Stimulated activated effector memory CD8-positive, alpha-beta T cell treated with anti-CD3 and anti-CD28 coated beads, Interleukin-12 subunit alpha, Interleukin-12 subunit beta, amount 100 ng/mL, for 72 hours (primary cell): ENCODE results near the gene ASPN.
A peak's percentile ranks its signal among the peaks of the same experiment; 100 is the strongest.

ENCODE experiments used
- ATAC-seq: fragments of 150-1000 bp; cut with Tn5 transposase; 2 replicates; pipeline ENCODE4 v1.10.0; 2021
- DNase-seq, 2 donors: peaks; one replicate each; pipeline ENCODE4 v3.0.0; 2021 to 2022; ENCODE audit warnings: low spot score in 2 of 2
- H3K27ac Mint-ChIP-seq: one replicate; pipeline ENCODE4 v1.8.0; 2022; ENCODE audit warnings: mild to moderate bottlenecking, mixed read lengths
- H3K36me3 Mint-ChIP-seq: one replicate; pipeline ENCODE4 v1.8.0; 2022; ENCODE audit warnings: mild to moderate bottlenecking, mixed read lengths
- H3K4me1 Mint-ChIP-seq: one replicate; pipeline ENCODE4 v1.8.0; 2022; ENCODE audit warnings: mixed read lengths
- H3K4me3 Mint-ChIP-seq: one replicate; pipeline ENCODE4 v1.8.0; 2022; ENCODE audit warnings: mild to moderate bottlenecking, mixed read lengths
- H3K9me3 Mint-ChIP-seq: one replicate; pipeline ENCODE4 v1.8.0; 2022; ENCODE audit warnings: mixed read lengths

Gene ASPN

GRCh38 chr9:92492781-92493401 lies 10.6 kb upstream of the ASPN start:
- Mint-ChIP-seq H3K36me3 (no peaks in the 10 kb centered on the region), H3K9me3 (no peaks in the 10 kb centered on the region), H3K27ac (no peak overlapping the region), H3K4me3 (no peak overlapping the region), H3K4me1 (no peaks in the 10 kb centered on the region)
- DNase-seq (no peak), ATAC-seq (no peak)

GRCh38 chr9:92488681-92489550 lies 6.6 kb upstream of the ASPN start:
- Mint-ChIP-seq H3K4me3 (no peak overlapping the region), H3K9me3 (no peaks in the 10 kb centered on the region), H3K36me3 (no peaks in the 10 kb centered on the region), H3K27ac (no peak overlapping the region), H3K4me1 (no peaks in the 10 kb centered on the region)
- ATAC-seq (no peak), DNase-seq (no peak)

- Mint-ChIP-seq H3K9me3 (no peaks in the 10 kb centered on the region), H3K4me3 (no peak overlapping the region), H3K4me1 (peaks cover 1% of the 10 kb centered on the region), H3K27ac (no peak overlapping the region), H3K36me3 (no peaks in the 10 kb centered on the region)
- no peak for DNase-seq
- no peak for ATAC-seq
Measured at GRCh38 chr9:92486371-92486770, 4.1 kb upstream of the ASPN start.

- Mint-ChIP-seq H3K36me3 (no peaks in the 10 kb centered on the region), H3K27ac (no peak overlapping the region), H3K4me3 (no peak overlapping the region), H3K4me1 (peaks cover 7% of the 10 kb centered on the region), H3K9me3 (no peaks in the 10 kb centered on the region)
- ATAC-seq (no peak), DNase-seq (no peak)
Measured at GRCh38 chr9:92484563-92484962, 2.3 kb upstream of the ASPN start.

GRCh38 chr9:92483627-92484545 lies 1.6 kb upstream of the ASPN start:
- Mint-ChIP-seq H3K4me3 (no peak overlapping the region), H3K36me3 (no peaks in the 10 kb centered on the region), H3K9me3 (no peaks in the 10 kb centered on the region), H3K27ac (no peak overlapping the region), H3K4me1 (peaks cover 7% of the 10 kb centered on the region)
- DNase-seq (no peak), ATAC-seq (no peak)

- ATAC-seq (no peak), DNase-seq (no peak)
- H3K27ac Mint-ChIP-seq, result no peak overlapping the region
- no peaks in the 10 kb centered on the region for H3K9me3 Mint-ChIP-seq
- peaks cover 7% of the 10 kb centered on the region for H3K4me1 Mint-ChIP-seq
- H3K4me3 Mint-ChIP-seq, result no peak overlapping the region
- H3K36me3 Mint-ChIP-seq, result no peaks in the 10 kb centered on the region
Measured at GRCh38 chr9:92482805-92483204, 499 bp upstream of the ASPN start.

- no peaks in the 10 kb centered on the region for H3K36me3 Mint-ChIP-seq
Measured at GRCh38 chr9:92480986-92481633, 1.2 kb downstream of the ASPN start.

GRCh38 chr9:92480291-92480771 lies 2.0 kb downstream of the ASPN start:
- no peak for DNase-seq
- no peak overlapping the region for H3K27ac Mint-ChIP-seq
- peaks cover 7% of the 10 kb centered on the region for H3K4me1 Mint-ChIP-seq
- no peak for ATAC-seq
- H3K36me3 Mint-ChIP-seq, result no peaks in the 10 kb centered on the region
- H3K4me3 Mint-ChIP-seq, result no peak overlapping the region
- H3K9me3 Mint-ChIP-seq, result no peaks in the 10 kb centered on the region

More at GRCh38 chr9:92480986-92481633, 1.2 kb downstream of the ASPN start:
- DNase-seq (no peak), ATAC-seq (peak; percentile 54)
- Mint-ChIP-seq H3K9me3 (no peaks in the 10 kb centered on the region), H3K27ac (no peak overlapping the region), H3K4me1 (peaks cover 7% of the 10 kb centered on the region), H3K4me3 (no peak overlapping the region)

- H3K36me3 Mint-ChIP-seq, result no peaks in the 10 kb centered on the region
- no peak overlapping the region for H3K4me3 Mint-ChIP-seq
- no peak overlapping the region for H3K27ac Mint-ChIP-seq
- no peak for ATAC-seq
- no peak for DNase-seq
- no peaks in the 10 kb centered on the region for H3K9me3 Mint-ChIP-seq
- peaks cover 7% of the 10 kb centered on the region for H3K4me1 Mint-ChIP-seq
Measured at GRCh38 chr9:92479346-92479745, 3.0 kb downstream of the ASPN start.

GRCh38 chr9:92478783-92479182 lies 3.5 kb downstream of the ASPN start:
- Mint-ChIP-seq H3K4me3 (no peak overlapping the region), H3K9me3 (no peaks in the 10 kb centered on the region), H3K27ac (no peak overlapping the region), H3K36me3 (no peaks in the 10 kb centered on the region), H3K4me1 (peaks cover 7% of the 10 kb centered on the region)
- no peak for DNase-seq
- ATAC-seq, result no peak

GRCh38 chr9:92476962-92477361 lies 5.3 kb downstream of the ASPN start:
- no peak for DNase-seq
- Mint-ChIP-seq H3K4me1 (peaks cover 7% of the 10 kb centered on the region), H3K4me3 (no peak overlapping the region), H3K36me3 (no peaks in the 10 kb centered on the region), H3K27ac (no peak overlapping the region), H3K9me3 (no peaks in the 10 kb centered on the region)
- ATAC-seq, result peak; percentile 34

GRCh38 chr9:92474587-92474986 lies 7.7 kb downstream of the ASPN start:
- H3K27ac Mint-ChIP-seq, result no peak overlapping the region
- no peak for DNase-seq
- ATAC-seq, result no peak
- no peaks in the 10 kb centered on the region for H3K9me3 Mint-ChIP-seq
- H3K4me1 Mint-ChIP-seq, result no peaks in the 10 kb centered on the region
- no peaks in the 10 kb centered on the region for H3K36me3 Mint-ChIP-seq
- no peak overlapping the region for H3K4me3 Mint-ChIP-seq

- ATAC-seq (no peak), DNase-seq (no peak)
- no peak overlapping the region for H3K27ac Mint-ChIP-seq
- H3K9me3 Mint-ChIP-seq, result no peaks in the 10 kb centered on the region
- no peak overlapping the region for H3K4me3 Mint-ChIP-seq
- no peaks in the 10 kb centered on the region for H3K4me1 Mint-ChIP-seq
- no peaks in the 10 kb centered on the region for H3K36me3 Mint-ChIP-seq
Measured at GRCh38 chr9:92468206-92468605, 14.1 kb downstream of the ASPN start.

- Mint-ChIP-seq H3K27ac (no peak overlapping the region), H3K4me1 (no peaks in the 10 kb centered on the region), H3K36me3 (no peaks in the 10 kb centered on the region), H3K9me3 (no peaks in the 10 kb centered on the region), H3K4me3 (no peak overlapping the region)
- no peak for DNase-seq
- ATAC-seq, result no peak
Measured at GRCh38 chr9:92467511-92467910, 14.8 kb downstream of the ASPN start.

GRCh38 chr9:92467041-92467440 lies 15.3 kb downstream of the ASPN start:
- Mint-ChIP-seq H3K4me3 (no peak overlapping the region), H3K36me3 (no peaks in the 10 kb centered on the region), H3K27ac (no peak overlapping the region), H3K4me1 (no peaks in the 10 kb centered on the region), H3K9me3 (no peaks in the 10 kb centered on the region)
- DNase-seq (no peak), ATAC-seq (no peak)
